ENCODE measurements around the gene RPL39. TPM values are rescaled to one million over a fixed set of nuclear protein-coding genes. Genes with fewer than 3 reads are reported as not detected.
"Not testable (repeated sequence)": the region's sequence is repeated elsewhere in the genome, so short reads cannot be mapped to it uniquely, and the experiment has no call there.

RPL39 gene
- total and polyA plus RNA-seq, 12 donors, result 1,035 to 6,428 (median 1,087) TPM

DNA sequence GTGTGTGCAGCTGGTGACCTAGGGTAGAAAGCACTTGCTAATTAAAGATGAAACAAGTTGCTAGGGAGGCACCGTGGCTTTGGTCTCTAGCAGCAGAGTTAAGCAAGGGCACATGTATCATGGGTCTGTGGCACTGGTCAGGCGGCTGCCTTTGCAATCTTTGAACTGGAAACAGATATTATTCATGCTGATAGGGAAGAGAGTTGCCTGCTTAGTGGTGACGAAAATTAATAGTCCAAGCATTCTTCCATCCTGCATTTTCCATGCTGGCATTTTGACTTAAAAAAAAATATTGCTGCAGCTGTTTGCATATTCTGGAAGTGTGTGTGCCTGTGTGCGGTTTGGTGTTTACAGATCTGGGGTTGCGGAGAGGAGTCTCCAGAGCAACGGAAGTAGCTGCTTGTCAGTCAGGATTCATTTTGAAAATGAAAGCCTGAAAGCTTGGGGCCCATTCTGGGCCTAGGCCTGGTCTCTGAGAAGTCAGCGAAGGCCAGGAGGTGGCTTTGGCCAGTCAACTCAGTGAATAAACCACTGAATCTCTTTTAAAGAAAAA, 35.4 kb downstream of the RPL39 start:
- Histone ChIP-seq H3K27ac (peak overlapping the region in 1 of 10 donors; percentile 63), H3K36me3 (no peaks in the 10 kb centered on the region), H3K9me3 (no peaks in the 10 kb centered on the region), H3K4me1 (peaks cover 0 to 49% (median 4%) of the 10 kb centered on the region in 9 donors), H3K4me3 (no peak overlapping the region), H3K27me3 (peaks cover 0 to 24% (median 6%) of the 10 kb centered on the region in 7 donors)
- TF ChIP-seq, protein P1, sequence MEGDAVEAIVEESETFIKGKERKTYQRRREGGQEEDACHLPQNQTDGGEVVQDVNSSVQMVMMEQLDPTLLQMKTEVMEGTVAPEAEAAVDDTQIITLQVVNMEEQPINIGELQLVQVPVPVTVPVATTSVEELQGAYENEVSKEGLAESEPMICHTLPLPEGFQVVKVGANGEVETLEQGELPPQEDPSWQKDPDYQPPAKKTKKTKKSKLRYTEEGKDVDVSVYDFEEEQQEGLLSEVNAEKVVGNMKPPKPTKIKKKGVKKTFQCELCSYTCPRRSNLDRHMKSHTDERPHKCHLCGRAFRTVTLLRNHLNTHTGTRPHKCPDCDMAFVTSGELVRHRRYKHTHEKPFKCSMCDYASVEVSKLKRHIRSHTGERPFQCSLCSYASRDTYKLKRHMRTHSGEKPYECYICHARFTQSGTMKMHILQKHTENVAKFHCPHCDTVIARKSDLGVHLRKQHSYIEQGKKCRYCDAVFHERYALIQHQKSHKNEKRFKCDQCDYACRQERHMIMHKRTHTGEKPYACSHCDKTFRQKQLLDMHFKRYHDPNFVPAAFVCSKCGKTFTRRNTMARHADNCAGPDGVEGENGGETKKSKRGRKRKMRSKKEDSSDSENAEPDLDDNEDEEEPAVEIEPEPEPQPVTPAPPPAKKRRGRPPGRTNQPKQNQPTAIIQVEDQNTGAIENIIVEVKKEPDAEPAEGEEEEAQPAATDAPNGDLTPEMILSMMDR (IDR thresholded peaks at IDR 0.05), result no peak
- DNase-seq, result no peak
- no peak for ATAC-seq
- intact Hi-C loops (cut with DNase I), result no loop called here
- WGBS, 2 donors, result 74 to 77% methylated on average over 7 of the region's 7 CpGs

DNA sequence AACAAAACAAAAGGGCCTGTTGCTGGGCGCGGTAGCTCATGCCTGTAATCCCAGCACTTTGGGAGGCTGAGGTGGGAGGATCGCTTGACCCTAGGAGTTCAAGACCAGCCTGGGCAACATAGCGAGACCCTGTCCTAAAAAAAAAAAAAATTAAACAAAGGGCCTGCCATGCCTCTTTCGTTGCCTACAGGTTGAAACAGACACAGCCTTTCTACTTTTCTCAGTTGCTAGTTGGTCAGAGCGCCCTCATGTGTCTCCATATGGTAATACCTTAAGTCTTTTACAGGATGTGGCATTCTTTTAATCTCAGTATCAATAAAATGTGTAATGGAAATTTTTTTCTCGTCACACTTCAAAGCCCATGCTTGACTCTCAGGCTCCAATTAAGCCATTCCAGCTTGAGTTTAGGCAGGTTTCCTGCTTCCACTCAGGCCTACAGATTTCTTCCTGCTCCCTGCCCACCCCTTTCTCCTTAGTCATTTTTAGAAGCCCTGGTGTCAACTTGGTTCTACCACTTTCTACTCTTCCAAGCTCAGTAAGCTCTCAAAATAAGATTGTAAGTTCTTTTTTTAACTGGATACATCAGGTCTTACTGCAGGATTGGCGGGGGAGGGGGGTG, 37.7 kb downstream of the RPL39 start:
- ATAC-seq (no peak), DNase-seq (no peak)
- Histone ChIP-seq H3K27me3 (peaks cover 0 to 9% (median 0%) of the 10 kb centered on the region in 7 donors), H3K4me3 (no peak overlapping the region), H3K36me3 (no peaks in the 10 kb centered on the region), H3K27ac (no peak overlapping the region), H3K4me1 (peaks cover 0 to 43% (median under 1%) of the 10 kb centered on the region in 9 donors), H3K9me3 (no peaks in the 10 kb centered on the region)
- WGBS, 2 donors, result 67 to 71% methylated on average over 8 of the region's 8 CpGs
- intact Hi-C loops (cut with DNase I), result no loop called here
- TF ChIP-seq, protein P1 (IDR thresholded peaks at IDR 0.05), result peak in 6 of 9 donors; percentile 20 to 54 (median 36)

DNA sequence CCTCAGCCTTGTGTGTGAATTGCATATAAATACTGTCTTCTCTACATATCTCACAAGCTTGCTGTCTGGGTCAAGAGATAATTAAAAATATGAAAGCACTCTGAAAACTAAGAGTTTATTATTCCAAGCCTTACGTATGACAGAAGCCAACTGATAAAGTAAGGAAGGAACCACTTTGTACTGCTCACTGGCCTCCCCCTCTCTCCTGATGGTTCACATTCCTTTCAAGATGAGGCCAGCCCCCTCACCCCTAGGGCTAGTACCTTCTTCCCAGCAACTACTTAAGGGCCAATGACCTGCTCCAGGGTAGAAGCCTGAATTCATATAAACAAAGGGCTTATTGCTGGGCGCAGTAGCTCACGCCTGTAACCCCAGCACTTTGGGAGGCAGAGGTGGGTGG, 38.4 kb downstream of the RPL39 start:
- H3K36me3 ChIP-seq, result no peaks in the 10 kb centered on the region
- no peak overlapping the region for H3K27ac ChIP-seq
- peaks cover 0 to 6% (median 0%) of the 10 kb centered on the region in 7 donors for H3K27me3 ChIP-seq
- H3K9me3 ChIP-seq, result no peaks in the 10 kb centered on the region
- WGBS, 2 donors, result 82 to 91% methylated on average over 3 of the region's 3 CpGs
- TF ChIP-seq, protein P1 (IDR thresholded peaks at IDR 0.05), result no peak
- no peak for ATAC-seq
- peaks cover 0 to 41% (median 0%) of the 10 kb centered on the region in 9 donors for H3K4me1 ChIP-seq
- no peak for DNase-seq
- H3K4me3 ChIP-seq, result no peak overlapping the region
- intact Hi-C loops (cut with DNase I), result no loop called here

DNA sequence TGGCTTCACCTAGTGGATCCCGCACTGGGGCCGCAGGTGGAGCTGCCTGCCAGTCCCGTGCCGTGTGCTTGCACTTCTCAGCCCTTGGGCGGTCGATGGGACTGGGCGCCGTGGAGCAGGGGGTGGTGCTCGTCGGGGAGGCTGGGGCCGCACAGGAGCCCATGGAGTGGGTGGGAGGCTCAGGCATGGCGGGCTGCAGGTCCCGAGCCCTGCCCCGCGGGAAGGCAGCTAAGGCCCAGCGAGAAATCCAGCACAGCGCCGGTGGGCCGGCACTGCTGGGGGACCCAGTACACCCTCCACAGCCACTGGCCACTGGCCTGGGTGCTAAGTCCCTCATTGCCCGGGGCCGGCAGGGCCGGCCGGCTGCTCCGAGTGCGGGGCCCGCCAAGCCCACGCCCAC, 40.7 kb downstream of the RPL39 start:
- H3K27me3 ChIP-seq; intact Hi-C loops (cut with DNase I); H3K27ac ChIP-seq; H3K4me3 ChIP-seq; DNase-seq; H3K36me3 ChIP-seq; ATAC-seq; H3K9me3 ChIP-seq: not testable (repeated sequence)
- peaks cover 0 to 18% (median 0%) of the 10 kb centered on the region in 9 donors for H3K4me1 ChIP-seq
- WGBS, 2 donors, result 97 to 100% methylated on average over 7 to 13 of the region's 27 CpGs

DNA sequence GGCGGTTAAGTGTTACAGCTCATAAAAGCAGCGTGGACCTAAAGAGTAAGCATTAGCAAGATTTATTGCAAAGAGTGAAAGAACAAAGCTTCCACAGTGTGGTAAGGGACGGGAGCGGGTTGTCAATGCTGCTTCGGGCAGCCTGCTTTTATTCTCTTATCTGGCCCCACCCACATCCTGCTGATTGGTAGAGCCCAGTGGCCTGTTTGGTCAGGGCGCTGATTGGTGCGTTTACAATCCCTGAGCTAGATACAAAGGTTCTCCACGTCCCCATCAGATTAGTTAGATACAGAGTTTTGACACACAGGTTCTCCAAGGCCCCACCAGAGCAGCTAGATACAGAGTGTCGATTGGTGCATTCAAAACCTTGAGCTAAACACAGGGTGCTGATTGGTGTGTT, 41.3 kb downstream of the RPL39 start:
- not testable (repeated sequence) for H3K36me3 ChIP-seq
- 84 to 92% methylated on average over 9 of the region's 9 CpGs for whole genome bisulfite sequencing, 2 donors

More for the DNA sequence above, 41.3 kb downstream of the RPL39 start:
- DNase-seq; intact Hi-C loops (cut with DNase I); H3K9me3 ChIP-seq; H3K27me3 ChIP-seq; H3K27ac ChIP-seq; ATAC-seq; H3K4me3 ChIP-seq: not testable (repeated sequence)
- peaks cover 0 to 15% (median 0%) of the 10 kb centered on the region in 9 donors for H3K4me1 ChIP-seq
